GM23248 (cell line): ENCODE data around the gene CCDC142. TPM values are rescaled to one million over a fixed set of nuclear protein-coding genes. Genes with fewer than 3 reads are reported as not detected.

Experiments used
- DNase-seq: peaks from one replicate; pipeline ENCODE4 v3.0.0-alpha.2; 2015
- H2AFZ ChIP-seq: fragments of 200-600 bp; sonication (generic); 2 replicates; pipeline ENCODE4 v1.6.1; 2016; ENCODE audit warnings: antibody characterized with exemption
- H3F3A ChIP-seq: fragments of 200-600 bp; sonication (generic); 2 replicates; pipeline ENCODE4 v1.6.1; 2016; ENCODE audit warnings: mild to moderate bottlenecking, antibody characterized with exemption, mixed run types; ENCODE audit not compliant: insufficient read depth
- H3K27ac ChIP-seq: fragments of 200-600 bp; sonication (generic); 2 replicates; pipeline ENCODE4 v1.5.1; 2016; ENCODE audit warnings: mild to moderate bottlenecking
- H3K27me3 ChIP-seq: fragments of 200-600 bp; sonication (generic); replicated peaks from 2 replicates; pipeline ENCODE4 v1.6.1; 2016; ENCODE audit warnings: mild to moderate bottlenecking; ENCODE audit not compliant: insufficient read depth
- H3K36me3 ChIP-seq: fragments of 200-600 bp; sonication (generic); 2 replicates; pipeline ENCODE4 v1.6.1; 2016; ENCODE audit warnings: low read depth, mild to moderate bottlenecking
- H3K4me1 ChIP-seq: fragments of 200-600 bp; sonication (generic); 2 replicates; pipeline ENCODE4 v1.6.1; 2016; ENCODE audit warnings: mild to moderate bottlenecking; ENCODE audit not compliant: insufficient read depth
- H3K4me2 ChIP-seq: fragments of 200-600 bp; sonication (generic); one replicate; pipeline ENCODE4 v1.6.1; 2016; ENCODE audit warnings: mild to moderate bottlenecking; ENCODE audit not compliant: unreplicated experiment
- H3K4me3 ChIP-seq: fragments of 200-600 bp; sonication (generic); 2 replicates; pipeline ENCODE4 v1.5.1; 2016; ENCODE audit warnings: mild to moderate bottlenecking
- H3K79me2 ChIP-seq: fragments of 200-600 bp; sonication (generic); 2 replicates; pipeline ENCODE4 v1.6.1; 2016; ENCODE audit warnings: mild to moderate bottlenecking; ENCODE audit not compliant: insufficient read depth
- H3K9ac ChIP-seq: fragments of 200-600 bp; sonication (generic); 2 replicates; pipeline ENCODE4 v1.6.1; 2016; ENCODE audit warnings: mild to moderate bottlenecking
- H3K9me2 ChIP-seq: fragments of 200-600 bp; sonication (generic); 2 replicates; pipeline ENCODE4 v1.6.1; 2016; ENCODE audit warnings: mixed run types, mild to moderate bottlenecking, moderate library complexity; ENCODE audit not compliant: insufficient read depth
- H3K9me3 ChIP-seq: fragments of 200-600 bp; sonication (generic); one replicate; pipeline ENCODE4 v1.6.1; 2017; ENCODE audit warnings: low read depth
- H4K20me1 ChIP-seq: fragments of 200-600 bp; sonication (generic); 2 replicates; pipeline ENCODE4 v1.6.0; 2016; ENCODE audit not compliant: insufficient read depth
- EZH2 ChIP-seq: fragments of 200-600 bp; sonication (generic); IDR thresholded peaks from 2 replicates; pipeline ENCODE4 v1.6.1; 2018; ENCODE audit warnings: antibody characterized with exemption, mild to moderate bottlenecking; ENCODE audit not compliant: insufficient read depth, poor library complexity, severe bottlenecking
- EZH2phosphoT487 ChIP-seq: fragments of 200-600 bp; sonication (generic); IDR thresholded peaks from 2 replicates; pipeline ENCODE4 v1.6.1; 2018; ENCODE audit warnings: antibody characterized with exemption, moderate library complexity, mild to moderate bottlenecking, low read depth; ENCODE audit not compliant: insufficient read depth
- WGBS, 2 experiments: methylation state at CpG; one replicate each; pipeline ENCODE4 v1.1.6; 2015 to 2017; ENCODE audit warnings: low lambda C conversion rate in 2 of 2, low coverage in 1 of 2; ENCODE audit errors: missing lambda C conversion rate in 2 of 2; 5-methylcytosine and 5-hydroxymethylcytosine counted together
- in situ Hi-C: fragments of 300-500 bp; cut with MboI; formaldehyde crosslinking; loops from 2 replicates; pipeline ENCODE4 v1.15.0; 2020
- polyA plus RNA-seq: library from polyadenylated mRNA; unstranded; fragments of >200 nt; fragmentation: Nextera tagmentation; extraction: Ambion mirVana; gene quantifications from 2 replicates; pipeline ENCODE4 v1.2.1, GENCODE V29; 2016
- total RNA-seq: library from RNA; depleted of rRNA; stranded (reverse); fragments of >200 nt; shearing (Covaris generic); gene quantifications from 2 replicates; pipeline ENCODE4 v1.2.3, GENCODE V29; 2014

The CCDC142 gene
- total and polyA plus RNA-seq, 2 experiments from 2014 or later, result 5.1 to 6.8 TPM

- no peak overlapping the region for H3K4me3 ChIP-seq
- H3K27ac ChIP-seq, result no peak overlapping the region
- H3K27me3 ChIP-seq, result peaks cover 11% of the 10 kb centered on the region
- H3K79me2 ChIP-seq, result peaks cover 23% of the 10 kb centered on the region
- H3K4me2 ChIP-seq, result no peak overlapping the region
- no peaks in the 10 kb centered on the region for H3F3A ChIP-seq
- 60 to 63% methylated on average over 9 of the region's 9 CpGs for WGBS, 2 experiments
- TF ChIP-seq EZH2phosphoT487 (no peak), EZH2 (no peak)
- in situ Hi-C loops, result no loop called here
- no peaks in the 10 kb centered on the region for H4K20me1 ChIP-seq
- no peak overlapping the region for H3K9ac ChIP-seq
- no peak overlapping the region for H2AFZ ChIP-seq
- no peak for DNase-seq
- peaks cover 7% of the 10 kb centered on the region for H3K4me1 ChIP-seq
- no peaks in the 10 kb centered on the region for H3K9me2 ChIP-seq
- no peaks in the 10 kb centered on the region for H3K9me3 ChIP-seq
- H3K36me3 ChIP-seq, result 0 out of 2 replicates have a peak, but pooled peaks cover 11% of the 10 kb centered on the region
Observed at GRCh38 chr2:74524005-74524404, 41.2 kb upstream of the CCDC142 start.

- no peaks in the 10 kb centered on the region for H3K9me3 ChIP-seq
- H3K4me2 ChIP-seq, result no peak overlapping the region
- 67 to 71% methylated on average over 3 of the region's 3 CpGs for WGBS, 2 experiments
- in situ Hi-C loops, result no loop called here
- TF ChIP-seq EZH2 (no peak), EZH2phosphoT487 (no peak)
- no peaks in the 10 kb centered on the region for H3K4me1 ChIP-seq
- peaks cover 26% of the 10 kb centered on the region for H3K27me3 ChIP-seq
- no peak overlapping the region for H3K9ac ChIP-seq
- no peak overlapping the region for H3K4me3 ChIP-seq
- no peaks in the 10 kb centered on the region for H3F3A ChIP-seq
- H3K9me2 ChIP-seq, result no peaks in the 10 kb centered on the region
- no peak overlapping the region for H3K27ac ChIP-seq
- H3K79me2 ChIP-seq, result peaks cover 8% of the 10 kb centered on the region
- no peak for DNase-seq
- no peaks in the 10 kb centered on the region for H4K20me1 ChIP-seq
- H3K36me3 ChIP-seq, result 0 out of 2 replicates have a peak, but pooled peaks cover 11% of the 10 kb centered on the region
- no peak overlapping the region for H2AFZ ChIP-seq
Observed at GRCh38 chr2:74522516-74522915, 39.7 kb upstream of the CCDC142 start.

- in situ Hi-C loops, result no loop called here
- Histone ChIP-seq H3F3A (no peaks in the 10 kb centered on the region), H3K4me1 (no peaks in the 10 kb centered on the region), H3K36me3 (no peaks in the 10 kb centered on the region), H3K79me2 (no peaks in the 10 kb centered on the region), H3K27ac (no peak overlapping the region), H3K4me3 (no peak overlapping the region), H3K9ac (no peak overlapping the region), H3K9me3 (no peaks in the 10 kb centered on the region), H3K9me2 (no peaks in the 10 kb centered on the region), H3K4me2 (no peak overlapping the region), H2AFZ (no peak overlapping the region), H3K27me3 (peaks cover 84% of the 10 kb centered on the region), H4K20me1 (no peaks in the 10 kb centered on the region)
- DNase-seq, result no peak
- WGBS, 2 experiments, result 60 to 66% methylated on average over 13 of the region's 13 CpGs
- no peak for TF ChIP-seq EZH2phosphoT487
- TF ChIP-seq EZH2, result no peak
Observed at GRCh38 chr2:74516650-74517049, 33.9 kb upstream of the CCDC142 start.

- H4K20me1 ChIP-seq, result no peaks in the 10 kb centered on the region
- no peaks in the 10 kb centered on the region for H3K9me2 ChIP-seq
- H3F3A ChIP-seq, result no peaks in the 10 kb centered on the region
- H3K36me3 ChIP-seq, result no peaks in the 10 kb centered on the region
- H2AFZ ChIP-seq, result no peak overlapping the region
- TF ChIP-seq EZH2, result no peak
- no peak for TF ChIP-seq EZH2phosphoT487
- in situ Hi-C loops, result no loop called here
- H3K27me3 ChIP-seq, result peaks cover 86% of the 10 kb centered on the region
- no peak overlapping the region for H3K27ac ChIP-seq
- DNase-seq, result peak; percentile 59
- H3K9ac ChIP-seq, result no peak overlapping the region
- WGBS, 2 experiments, result 12% methylated on average over 57 to 61 of the region's 72 CpGs
- H3K4me1 ChIP-seq, result no peaks in the 10 kb centered on the region
- no peak overlapping the region for H3K4me3 ChIP-seq
- no peak overlapping the region for H3K4me2 ChIP-seq
- H3K79me2 ChIP-seq, result no peaks in the 10 kb centered on the region
- H3K9me3 ChIP-seq, result no peaks in the 10 kb centered on the region
Observed at GRCh38 chr2:74515981-74516633, 33.3 kb upstream of the CCDC142 start.
